GM18505 (cell line): ENCODE measurements around the gene DYNLT3.

Source experiments
- ATAC-seq: cut with Tn5 transposase; IDR thresholded peaks from one replicate; pipeline ENCODE4 v1.9.1; 2021; ENCODE audit not compliant: unreplicated experiment
- POLR2A ChIP-seq: IDR thresholded peaks from 4 replicates; pipeline ENCODE4 v1.6.1; 2011; ENCODE audit warnings: borderline replicate concordance; ENCODE audit not compliant: insufficient read depth, insufficient read length; ENCODE audit errors: extremely low read depth

Gene DYNLT3

GRCh38 chrX:37799936-37800335, 47.4 kb downstream of the DYNLT3 start:
- ATAC-seq = no peak
- no peak for TF ChIP-seq POLR2A

GRCh38 chrX:37796805-37797204, 50.6 kb downstream of the DYNLT3 start:
- peak; percentile 85 for ATAC-seq
- TF ChIP-seq POLR2A = no peak

DNA sequence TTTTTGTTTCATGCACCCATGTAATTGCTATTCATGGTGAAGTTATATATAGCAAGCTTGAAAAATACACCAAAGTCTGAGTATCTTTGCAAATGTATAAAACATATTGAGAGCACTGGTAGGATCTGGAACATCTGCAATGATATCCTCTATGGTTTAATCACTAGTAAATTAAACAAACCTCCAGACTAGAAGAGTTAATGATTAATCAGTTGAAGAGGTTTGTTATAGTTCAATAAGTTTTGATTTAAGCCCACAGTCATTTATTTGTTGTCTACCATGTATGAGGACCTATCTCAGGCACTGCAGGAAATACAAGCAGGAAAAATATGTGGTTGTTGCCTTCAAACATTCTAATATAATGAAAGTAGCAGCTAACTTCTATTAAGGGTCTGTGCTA, 51.1 kb downstream of the DYNLT3 start:
- TF ChIP-seq POLR2A = no peak
- no peak for ATAC-seq
